CD14-positive monocyte (primary cell): ENCODE measurements around the gene CUX1. TPM values are rescaled to one million over a fixed set of nuclear protein-coding genes. Genes with fewer than 3 reads are reported as not detected.

Source experiments
- DNase-seq, 3 donors: peaks; one replicate each; pipeline ENCODE4 v3.0.0-alpha.2; 2011 to 2022
- H2AFZ ChIP-seq: 2 replicates; pipeline ENCODE4 v1.6.0; 2012; ENCODE audit warnings: mild to moderate bottlenecking, low read depth, low read length, inconsistent platforms; ENCODE audit not compliant: insufficient read depth, poor library complexity, severe bottlenecking
- H3K27ac ChIP-seq, 2 donors: 1 replicate in 1 of 2; 2 replicates in 1 of 2; pipeline ENCODE4 v1.5.1; 2012 to 2013; ENCODE audit warnings: low read length in 2 of 2, control low read depth in 1 of 2, inconsistent platforms in 1 of 2, low read depth in 1 of 2, mild to moderate bottlenecking in 1 of 2
- H3K27me3 ChIP-seq, 2 donors: one replicate each; pipeline versions ENCODE4 v1.6.0 to v1.6.1; 2011 to 2013; ENCODE audit warnings: low read length in 2 of 2; ENCODE audit not compliant: control insufficient read depth in 2 of 2, insufficient read depth in 2 of 2
- H3K36me3 ChIP-seq, 2 donors: replicated peaks in 1 of 2; 1 replicate in 1 of 2; 2 replicates in 1 of 2; pipeline versions ENCODE4 v1.5.1 to v1.6.1; 2012 to 2013; ENCODE audit warnings: low read length in 2 of 2, control low read depth in 1 of 2, inconsistent platforms in 1 of 2, mild to moderate bottlenecking in 1 of 2; ENCODE audit not compliant: insufficient read depth in 2 of 2, control insufficient read depth in 1 of 2
- H3K4me1 ChIP-seq, 2 donors: 1 replicate in 1 of 2; 2 replicates in 1 of 2; pipeline versions ENCODE4 v1.5.1 to v1.6.1; 2012 to 2013; ENCODE audit warnings: low read length in 2 of 2, control low read depth in 1 of 2, inconsistent platforms in 1 of 2, mild to moderate bottlenecking in 1 of 2, moderate library complexity in 1 of 2; ENCODE audit not compliant: insufficient read depth in 2 of 2, control insufficient read depth in 1 of 2
- H3K4me2 ChIP-seq: replicated peaks from 2 replicates; pipeline ENCODE3; 2012; ENCODE audit warnings: low read length, moderate library complexity, mild to moderate bottlenecking; ENCODE audit not compliant: poor library complexity, severe bottlenecking; ENCODE audit errors: extremely low read depth
- H3K4me3 ChIP-seq, 3 experiments: fragments of 200-600 bp in 1 of 3; sonication (generic) in 1 of 3; replicated peaks in 1 of 3; 1 replicate in 2 of 3; 2 replicates in 1 of 3; pipeline ENCODE4 v1.5.1; 2011 to 2013; ENCODE audit warnings: low read length in 3 of 3, mild to moderate bottlenecking in 3 of 3, control low read depth in 2 of 3, low read depth in 2 of 3, inconsistent platforms in 1 of 3, moderate library complexity in 1 of 3
- H3K79me2 ChIP-seq: 2 replicates; pipeline ENCODE4 v1.6.0; 2012; ENCODE audit warnings: mild to moderate bottlenecking, control low read depth, inconsistent platforms, low read length, moderate library complexity; ENCODE audit not compliant: insufficient read depth
- H3K9ac ChIP-seq: 2 replicates; pipeline ENCODE4 v1.6.0; 2017; ENCODE audit warnings: low read length, mild to moderate bottlenecking; ENCODE audit not compliant: insufficient read depth, poor library complexity, severe bottlenecking
- H3K9me3 ChIP-seq, 2 donors: replicated peaks in 1 of 2; 1 replicate in 1 of 2; 2 replicates in 1 of 2; pipeline versions ENCODE4 v1.5.1 to v1.6.1; 2012 to 2013; ENCODE audit warnings: low read length in 2 of 2, control low read depth in 1 of 2; ENCODE audit not compliant: control insufficient read depth in 1 of 2, insufficient read depth in 1 of 2
- H4K20me1 ChIP-seq: 2 replicates; pipeline ENCODE4 v1.6.0; 2012; ENCODE audit warnings: mild to moderate bottlenecking, low read length, control low read depth, moderate library complexity; ENCODE audit not compliant: insufficient read depth
- H3K27ac Mint-ChIP-seq, 7 donors: one replicate each; pipeline ENCODE4 v1.8.0; 2020; ENCODE audit warnings: mild to moderate bottlenecking in 7 of 7, mixed read lengths in 7 of 7, moderate library complexity in 6 of 7, inconsistent platforms in 2 of 7
- H3K27me3 Mint-ChIP-seq, 3 donors: one replicate each; pipeline ENCODE4 v1.8.0; 2021 to 2022; ENCODE audit warnings: low read depth in 3 of 3, mild to moderate bottlenecking in 3 of 3, mixed read lengths in 3 of 3, moderate library complexity in 3 of 3, inconsistent platforms in 1 of 3
- H3K36me3 Mint-ChIP-seq, 2 donors: one replicate each; pipeline ENCODE4 v1.8.0; 2020; ENCODE audit warnings: mixed read lengths in 2 of 2, inconsistent platforms in 1 of 2, mild to moderate bottlenecking in 1 of 2
- H3K4me1 Mint-ChIP-seq: one replicate; pipeline ENCODE4 v1.8.0; 2020; ENCODE audit warnings: mild to moderate bottlenecking, mixed read lengths
- H3K4me3 Mint-ChIP-seq, 2 donors: one replicate each; pipeline ENCODE4 v1.8.0; 2020; ENCODE audit warnings: mild to moderate bottlenecking in 2 of 2, mixed read lengths in 2 of 2, moderate library complexity in 1 of 2
- H3K9me3 Mint-ChIP-seq, 7 donors: one replicate each; pipeline ENCODE4 v1.8.0; 2020 to 2022; ENCODE audit warnings: mixed read lengths in 7 of 7, mild to moderate bottlenecking in 6 of 7, moderate library complexity in 6 of 7, inconsistent platforms in 2 of 7
- WGBS: methylation state at CpG from one replicate; pipeline ENCODE4 v1.1.5; 2013; ENCODE audit warnings: missing lambda C conversion rate; ENCODE audit not compliant: insufficient coverage; 5-methylcytosine and 5-hydroxymethylcytosine counted together
- intact Hi-C, 2 donors: fragments of 100-400 bp; cut with micrococcal nuclease; formaldehyde crosslinking; loops; one replicate each; pipeline versions ENCODE4 v1.15.0 to v1.15.1; 2023
- polyA plus RNA-seq, 3 donors: library from polyadenylated mRNA; depleted of rRNA in 1 of 3; unstranded in 2 of 3; stranded (reverse) in 1 of 3; fragments of 300-500 nt in 2 of 3; fragments of >200 nt in 1 of 3; fragmentation: Illumina TruSeq in 2 of 3; gene quantifications; 1 replicate in 2 of 3; 2 replicates in 1 of 3; pipeline ENCODE4 v1.2.3, GENCODE V29; 2012 to 2021
- TF ChIP-seq, protein P1 (sequence below): fragments of 200-600 bp; IDR thresholded peaks from one replicate; pipeline ENCODE4 v1.8.0; 2022; ENCODE audit warnings: antibody characterized with exemption, mild to moderate bottlenecking

Gene CUX1
- polyA plus RNA-seq, 3 donors, result 17.6 to 38.0 (median 28.0) TPM

DNA sequence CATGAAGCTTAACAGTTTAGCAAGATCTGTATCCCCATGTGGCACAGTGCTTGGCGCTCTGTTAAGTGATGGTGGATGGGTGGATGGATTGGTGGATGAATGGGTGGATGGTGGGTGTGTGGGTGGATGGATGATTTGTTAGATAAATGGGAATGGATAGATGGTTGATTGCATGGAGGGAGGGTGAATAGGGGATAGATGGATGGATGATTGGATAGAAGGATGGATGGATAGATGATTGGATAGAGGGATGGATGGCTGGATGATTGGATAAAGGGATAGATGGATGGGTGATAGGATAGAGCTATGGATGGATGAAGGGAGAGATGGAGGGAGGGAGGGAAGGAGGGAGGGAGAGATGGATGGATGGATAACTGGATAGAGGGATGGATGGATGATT lies 229.7 kb downstream of the CUX1 start:
- no peak overlapping the region for H3K4me2 ChIP-seq
- DNase-seq, result no peak
- no peak overlapping the region for H3K9ac ChIP-seq
- TF ChIP-seq, protein P1, sequence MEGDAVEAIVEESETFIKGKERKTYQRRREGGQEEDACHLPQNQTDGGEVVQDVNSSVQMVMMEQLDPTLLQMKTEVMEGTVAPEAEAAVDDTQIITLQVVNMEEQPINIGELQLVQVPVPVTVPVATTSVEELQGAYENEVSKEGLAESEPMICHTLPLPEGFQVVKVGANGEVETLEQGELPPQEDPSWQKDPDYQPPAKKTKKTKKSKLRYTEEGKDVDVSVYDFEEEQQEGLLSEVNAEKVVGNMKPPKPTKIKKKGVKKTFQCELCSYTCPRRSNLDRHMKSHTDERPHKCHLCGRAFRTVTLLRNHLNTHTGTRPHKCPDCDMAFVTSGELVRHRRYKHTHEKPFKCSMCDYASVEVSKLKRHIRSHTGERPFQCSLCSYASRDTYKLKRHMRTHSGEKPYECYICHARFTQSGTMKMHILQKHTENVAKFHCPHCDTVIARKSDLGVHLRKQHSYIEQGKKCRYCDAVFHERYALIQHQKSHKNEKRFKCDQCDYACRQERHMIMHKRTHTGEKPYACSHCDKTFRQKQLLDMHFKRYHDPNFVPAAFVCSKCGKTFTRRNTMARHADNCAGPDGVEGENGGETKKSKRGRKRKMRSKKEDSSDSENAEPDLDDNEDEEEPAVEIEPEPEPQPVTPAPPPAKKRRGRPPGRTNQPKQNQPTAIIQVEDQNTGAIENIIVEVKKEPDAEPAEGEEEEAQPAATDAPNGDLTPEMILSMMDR, result no peak
- peaks cover 31% of the 10 kb centered on the region for H3K4me1 Mint-ChIP-seq
- peaks cover 19 to 53% of the 10 kb centered on the region in 2 donors for H3K36me3 Mint-ChIP-seq
- no peaks in the 10 kb centered on the region for H3K27me3 ChIP-seq
- H4K20me1 ChIP-seq, result peaks cover 83% of the 10 kb centered on the region
- no peak overlapping the region for H2AFZ ChIP-seq
- peak overlapping the region in 1 of 2 donors; percentile 47 for H3K27ac ChIP-seq
- H3K27ac Mint-ChIP-seq, result peak overlapping the region in 5 of 7 donors; percentile 41 to 75 (median 66)
- H3K27me3 Mint-ChIP-seq, result peaks cover 0 to 2% (median 0%) of the 10 kb centered on the region in 3 donors
- no peaks in the 10 kb centered on the region for H3K9me3 ChIP-seq
- H3K4me1 ChIP-seq, result peaks cover 21 to 23% of the 10 kb centered on the region in 2 donors
- no peak overlapping the region for H3K4me3 ChIP-seq
- peaks cover 0 to 19% of the 10 kb centered on the region in 2 donors for H3K36me3 ChIP-seq
- intact Hi-C loops, result no loop called here
- no peak overlapping the region for H3K4me3 Mint-ChIP-seq
- peaks cover 59% of the 10 kb centered on the region for H3K79me2 ChIP-seq
- 100% methylated on average over 1 of the region's 1 CpG for WGBS
- H3K9me3 Mint-ChIP-seq, result peaks cover 0 to 2% (median 0%) of the 10 kb centered on the region in 7 donors

DNA sequence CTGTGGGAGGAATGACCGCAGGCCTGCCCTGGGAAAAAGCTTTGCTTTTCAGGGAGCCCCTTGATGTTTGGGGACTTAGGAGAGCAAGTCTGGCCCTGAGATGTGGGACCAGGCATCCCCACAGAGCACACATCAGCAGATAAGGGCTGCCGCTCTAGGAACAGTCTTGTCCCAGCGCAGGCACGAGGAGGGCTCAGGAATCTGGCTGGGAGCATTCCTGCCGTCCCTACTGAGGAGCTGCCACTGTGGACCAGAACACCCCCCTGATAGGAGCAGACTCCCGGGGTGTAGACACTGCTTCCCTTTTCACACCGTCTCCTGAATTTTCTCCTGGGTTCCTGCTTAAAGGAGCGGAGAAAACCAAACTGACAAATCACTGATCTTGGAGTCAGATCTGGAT lies 232.3 kb downstream of the CUX1 start:
- no peaks in the 10 kb centered on the region for H3K27me3 ChIP-seq
- TF ChIP-seq, protein P1, result no peak
- H3K9ac ChIP-seq, result no peak overlapping the region
- DNase-seq, result no peak
- H4K20me1 ChIP-seq, result peaks cover 78% of the 10 kb centered on the region
- H3K4me1 ChIP-seq, result peaks cover 17 to 19% of the 10 kb centered on the region in 2 donors
- Mint-ChIP-seq H3K9me3 (peaks cover 0 to 10% (median 3%) of the 10 kb centered on the region in 7 donors), H3K27me3 (peaks cover 0 to 2% (median 0%) of the 10 kb centered on the region in 3 donors), H3K27ac (peak overlapping the region in 4 of 7 donors; percentile 22 to 60 (median 43)), H3K36me3 (peaks cover 19 to 58% of the 10 kb centered on the region in 2 donors), H3K4me3 (no peak overlapping the region), H3K4me1 (peaks cover 22% of the 10 kb centered on the region)
- WGBS, result 92% methylated on average over 8 of the region's 8 CpGs
- H3K36me3 ChIP-seq, result peaks cover 0 to 19% of the 10 kb centered on the region in 2 donors
- H3K4me2 ChIP-seq, result no peak overlapping the region
- H3K4me3 ChIP-seq, result no peak overlapping the region
- H3K9me3 ChIP-seq, result no peaks in the 10 kb centered on the region
- no peak overlapping the region for H2AFZ ChIP-seq
- intact Hi-C loops, result no loop called here
- peaks cover 53% of the 10 kb centered on the region for H3K79me2 ChIP-seq
- H3K27ac ChIP-seq, result peak overlapping the region in 1 of 2 donors; percentile 51
